GM18505 (cell line): ENCODE results near the gene SPSB2.
A peak's percentile ranks its signal among the peaks of the same experiment; 100 is the strongest.

Experiments used
- ATAC-seq: cut with Tn5 transposase; IDR thresholded peaks from one replicate; pipeline ENCODE4 v1.9.1; 2021; ENCODE audit not compliant: unreplicated experiment
- POLR2A ChIP-seq: IDR thresholded peaks from 4 replicates; pipeline ENCODE4 v1.6.1; 2011; ENCODE audit warnings: borderline replicate concordance; ENCODE audit not compliant: insufficient read depth, insufficient read length; ENCODE audit errors: extremely low read depth

The SPSB2 gene

GRCh38 chr12:6873094-6874014, at the start of gene SPSB2:
TSS of gene SPSB2 (minus strand) at chr12:6873303. CDS start at chr12:6872901, 402 bp downstream.
- peak; percentile 67 for ATAC-seq
- peak; percentile 72 for TF ChIP-seq POLR2A

DNA sequence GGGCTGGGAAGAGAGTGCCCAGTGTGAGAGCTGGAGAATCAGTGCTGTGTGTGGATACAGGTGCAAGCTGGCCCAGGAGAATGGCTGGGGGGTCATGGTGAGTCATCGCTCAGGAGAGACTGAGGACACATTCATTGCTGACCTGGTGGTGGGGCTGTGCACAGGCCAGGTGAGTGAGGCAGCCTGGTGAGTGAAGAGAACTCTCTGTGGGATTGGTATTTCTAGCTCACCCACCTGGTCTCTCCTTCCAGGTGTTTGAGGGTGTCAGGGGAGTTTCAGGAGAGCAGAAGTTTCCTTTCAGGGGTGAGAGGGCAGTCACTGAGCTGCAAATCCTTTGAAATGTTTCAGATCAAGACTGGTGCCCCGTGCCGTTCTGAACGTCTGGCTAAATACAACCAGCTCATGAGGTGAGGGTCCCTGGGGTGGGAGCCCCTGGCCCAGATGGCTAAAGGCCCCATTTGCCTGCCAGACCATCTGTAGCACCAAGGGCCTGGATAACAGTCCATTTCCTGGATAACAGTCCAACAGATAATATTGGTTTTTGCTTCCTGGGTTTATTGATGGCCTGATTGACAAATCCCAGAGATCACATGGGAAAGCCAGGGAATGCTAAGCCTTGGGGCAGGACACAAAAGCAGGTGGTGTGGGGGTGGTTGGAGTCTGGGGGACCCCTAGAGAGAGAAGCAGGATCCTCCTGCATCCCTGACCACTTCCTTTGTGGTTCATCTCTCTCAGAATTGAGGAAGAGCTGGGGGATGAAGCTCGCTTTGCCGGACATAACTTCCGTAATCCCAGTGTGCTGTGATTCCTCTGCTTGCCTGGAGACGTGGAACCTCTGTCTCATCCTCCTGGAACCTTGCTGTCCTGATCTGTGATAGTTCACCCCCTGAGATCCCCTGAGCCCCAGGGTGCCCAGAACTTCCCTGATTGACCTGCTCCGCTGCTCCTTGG, 49.2 kb upstream of the SPSB2 start:
- no peak for TF ChIP-seq POLR2A
- ATAC-seq, result no peak

DNA sequence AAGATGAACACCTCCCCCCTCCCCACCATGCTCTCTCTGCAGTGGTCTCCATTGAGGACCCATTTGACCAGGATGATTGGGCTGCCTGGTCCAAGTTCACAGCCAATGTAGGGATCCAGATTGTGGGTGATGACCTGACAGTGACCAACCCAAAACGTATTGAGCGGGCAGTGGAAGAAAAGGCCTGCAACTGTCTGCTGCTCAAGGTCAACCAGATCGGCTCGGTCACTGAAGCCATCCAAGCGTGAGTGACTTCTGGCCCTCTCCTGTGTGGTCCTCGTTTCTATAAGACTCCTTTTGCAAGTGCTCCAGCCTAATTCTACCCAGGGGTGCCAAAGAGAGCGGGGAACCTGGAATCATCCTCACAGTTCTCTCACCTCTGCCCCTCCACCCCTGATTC, 48.4 kb upstream of the SPSB2 start:
- TF ChIP-seq POLR2A, result no peak
- no peak for ATAC-seq

GRCh38 chr12:6919588-6919987, 46.5 kb upstream of the SPSB2 start:
- TF ChIP-seq POLR2A, result no peak
- no peak for ATAC-seq

GRCh38 chr12:6917491-6918231, 44.6 kb upstream of the SPSB2 start:
- ATAC-seq, result no peak
- TF ChIP-seq POLR2A, result no peak

DNA sequence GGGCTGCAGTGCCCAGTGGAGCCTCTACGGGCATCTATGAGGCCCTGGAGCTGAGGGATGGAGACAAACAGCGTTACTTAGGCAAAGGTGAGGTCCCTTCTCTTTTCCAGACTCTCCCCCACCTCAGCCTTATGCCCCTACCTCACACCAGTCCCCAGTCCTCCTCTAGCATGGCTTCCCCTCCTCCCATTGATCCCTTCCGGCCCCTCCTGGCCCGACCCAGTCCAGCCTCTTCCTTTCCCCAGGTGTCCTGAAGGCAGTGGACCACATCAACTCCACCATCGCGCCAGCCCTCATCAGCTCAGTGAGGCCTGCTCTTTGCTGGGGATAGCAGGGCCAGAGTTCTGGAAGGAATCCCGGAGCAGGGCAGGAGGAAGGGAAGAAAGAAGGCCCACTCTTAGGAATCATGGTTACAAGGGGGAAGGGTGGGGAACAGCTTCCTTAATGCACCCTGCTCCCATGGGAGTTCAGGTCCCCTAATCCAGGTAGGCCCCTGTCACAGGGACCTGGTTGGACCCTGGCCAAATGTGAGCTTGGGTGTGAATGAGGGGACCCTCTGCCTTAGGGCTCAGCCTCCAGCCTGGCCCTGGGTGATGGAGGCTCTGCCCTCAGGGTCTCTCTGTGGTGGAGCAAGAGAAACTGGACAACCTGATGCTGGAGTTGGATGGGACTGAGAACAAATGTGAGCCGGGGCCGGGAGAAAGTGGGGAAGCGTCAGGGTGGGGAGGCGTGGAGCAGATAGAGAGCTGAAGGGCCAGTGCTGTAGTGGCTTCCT, 43.5 kb upstream of the SPSB2 start:
- ATAC-seq, result no peak
- TF ChIP-seq POLR2A, result no peak

GRCh38 chr12:6915789-6916285, 42.7 kb upstream of the SPSB2 start:
- ATAC-seq, result no peak
- TF ChIP-seq POLR2A, result no peak

DNA sequence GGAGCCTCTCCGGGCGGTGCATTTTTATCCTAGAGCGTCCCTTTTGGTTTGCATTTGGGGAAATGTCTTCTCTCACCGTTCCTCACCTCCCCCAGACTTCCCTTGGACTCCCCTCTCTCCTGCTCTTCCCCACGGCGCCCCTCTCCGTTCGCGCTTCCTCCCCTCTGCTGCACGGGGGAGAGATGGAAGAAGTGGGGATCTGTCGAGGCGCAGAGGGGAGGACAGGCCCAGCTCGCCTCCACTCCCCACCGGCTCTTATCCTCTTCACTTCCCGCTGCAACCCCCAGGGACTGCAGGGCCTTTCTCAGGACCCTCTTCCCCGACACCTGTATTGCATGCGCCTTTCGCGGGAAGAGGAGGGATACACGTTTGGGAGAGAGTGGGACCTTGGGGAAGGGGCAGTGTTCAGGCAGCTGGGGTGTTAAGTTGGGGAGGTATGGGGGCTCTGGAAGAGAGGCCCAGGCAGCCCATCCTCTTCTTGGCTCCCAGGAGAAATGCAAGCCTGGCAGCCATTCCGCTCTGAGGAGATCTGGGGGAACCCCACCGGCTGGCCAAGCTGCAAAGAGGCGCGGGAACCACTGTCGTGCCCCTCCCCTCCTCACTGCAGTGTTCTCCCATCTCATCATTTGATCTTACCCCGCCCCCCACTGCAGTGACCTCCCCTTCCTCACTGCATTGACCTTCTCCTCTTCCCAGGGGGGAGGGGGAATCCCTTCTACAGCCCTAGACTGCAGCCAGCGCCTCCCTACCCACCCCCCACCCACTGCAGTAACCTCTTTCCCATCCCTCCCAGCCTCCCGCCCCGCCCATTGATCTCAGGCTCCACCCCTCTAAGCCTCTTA, 42.1 kb upstream of the SPSB2 start:
- TF ChIP-seq POLR2A, result no peak
- ATAC-seq, result no peak

DNA sequence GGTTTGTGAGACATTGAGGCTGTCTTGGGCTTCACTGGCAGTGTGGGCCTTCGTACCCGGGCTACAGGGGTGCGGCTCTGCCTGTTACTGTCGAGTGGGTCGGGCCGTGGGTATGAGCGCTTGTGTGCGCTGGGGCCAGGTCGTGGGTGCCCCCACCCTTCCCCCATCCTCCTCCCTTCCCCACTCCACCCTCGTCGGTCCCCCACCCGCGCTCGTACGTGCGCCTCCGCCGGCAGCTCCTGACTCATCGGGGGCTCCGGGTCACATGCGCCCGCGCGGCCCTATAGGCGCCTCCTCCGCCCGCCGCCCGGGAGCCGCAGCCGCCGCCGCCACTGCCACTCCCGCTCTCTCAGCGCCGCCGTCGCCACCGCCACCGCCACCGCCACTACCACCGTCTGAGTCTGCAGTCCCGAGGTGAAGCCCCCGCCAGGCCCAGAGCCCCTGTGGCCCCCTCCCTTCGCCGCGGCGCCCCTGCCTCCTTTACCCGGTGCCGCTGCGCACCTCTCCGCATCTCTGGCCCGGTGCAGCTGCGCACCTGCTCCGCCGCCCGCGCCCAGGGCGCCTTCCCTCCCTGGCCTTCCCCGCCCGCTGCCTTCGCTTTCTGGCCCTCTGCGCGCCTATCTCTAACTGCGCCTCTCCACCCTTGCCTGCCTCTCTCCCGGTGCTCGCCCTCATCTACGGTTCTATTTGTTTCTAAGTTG, 41.3 kb upstream of the SPSB2 start, which contains the start of gene ENO2:
ENO2 (plus strand) TSS at position 335 of the 701 bp plus-strand sequence. CDS start 1,253 bp downstream, outside the sequence.
- peak; percentile 71 for ATAC-seq
- TF ChIP-seq POLR2A, result peak; percentile 54

DNA sequence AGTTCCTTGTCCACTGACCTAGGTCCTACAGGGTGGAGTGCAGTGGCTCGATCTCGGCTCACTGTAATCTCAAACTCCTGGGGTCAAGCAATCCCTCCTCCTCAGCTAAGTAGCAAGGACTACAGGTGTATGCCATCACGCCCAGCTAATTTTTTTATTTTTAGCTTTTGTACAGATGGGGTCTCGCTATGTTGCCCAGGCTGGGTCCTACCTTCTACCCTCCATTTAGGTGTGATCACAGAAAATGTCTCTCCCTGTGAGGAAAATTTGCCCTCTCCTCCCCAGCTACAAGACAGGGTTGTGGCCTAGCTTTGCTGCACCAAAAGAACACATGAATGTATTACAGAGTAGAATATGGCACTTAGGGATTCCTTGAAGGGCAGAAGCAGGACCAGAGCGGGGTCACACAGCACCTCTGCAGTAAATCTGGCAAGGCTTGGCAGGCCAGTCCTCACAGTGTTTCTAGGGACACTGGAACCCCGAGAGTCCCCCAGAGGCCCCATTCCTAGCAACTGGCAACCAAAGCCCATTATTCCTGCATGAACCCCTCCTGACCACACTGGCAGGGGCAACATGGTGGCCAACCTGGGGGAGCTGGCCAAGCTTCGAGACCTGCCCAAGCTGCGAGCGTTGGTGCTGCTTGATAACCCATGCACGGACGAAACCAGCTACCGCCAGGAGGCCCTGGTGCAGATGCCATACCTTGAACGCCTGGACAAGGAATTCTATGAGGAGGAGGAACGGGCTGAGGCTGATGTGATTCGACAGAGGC, 39.2 kb upstream of the SPSB2 start:
- no peak for TF ChIP-seq POLR2A
- no peak for ATAC-seq
